DND-41 (cell line): Measurements from ENCODE around the gene ZFAND2B.

Experiments
- ATAC-seq: fragments of 200-7000 bp; cut with Tn5 transposase; 3 replicates; pipeline ENCODE4 v1.9.1; 2021; ENCODE audit warnings: low read depth; ENCODE audit not compliant: insufficient read depth
- DNase-seq: peaks from one replicate; pipeline ENCODE4 v3.0.0-alpha.2; 2020
- H2AFZ ChIP-seq: 2 replicates; pipeline ENCODE4 v1.6.0; 2012; ENCODE audit warnings: low read depth, low read length
- H3K27ac ChIP-seq: 2 replicates; pipeline ENCODE4 v1.5.1; 2012; ENCODE audit warnings: low read length, inconsistent platforms
- H3K27me3 ChIP-seq: fragments of 200-600 bp; sonication (generic); 2 replicates; pipeline ENCODE4 v1.6.0; 2012; ENCODE audit warnings: low read length, mild to moderate bottlenecking, inconsistent platforms; ENCODE audit not compliant: insufficient read depth, poor library complexity
- H3K36me3 ChIP-seq: 2 replicates; pipeline ENCODE4 v1.5.1; 2012; ENCODE audit warnings: low read length, inconsistent platforms; ENCODE audit not compliant: insufficient read depth
- H3K4me1 ChIP-seq: 2 replicates; pipeline ENCODE4 v1.5.1; 2012; ENCODE audit warnings: mild to moderate bottlenecking, low read length; ENCODE audit not compliant: insufficient read depth
- H3K4me2 ChIP-seq: 2 replicates; pipeline ENCODE4 v1.6.0; 2012; ENCODE audit warnings: mild to moderate bottlenecking, moderate library complexity, low read length, inconsistent platforms; ENCODE audit not compliant: insufficient read depth
- H3K4me3 ChIP-seq, 2 experiments: fragments of 200-600 bp in 1 of 2; shearing (Covaris generic) in 1 of 2; 2 replicates each; pipeline ENCODE4 v1.5.1; 2012 to 2016; ENCODE audit warnings: inconsistent platforms in 2 of 2, low read length in 2 of 2, mild to moderate bottlenecking in 2 of 2, low read depth in 1 of 2, moderate library complexity in 1 of 2
- H3K79me2 ChIP-seq: 2 replicates; pipeline ENCODE4 v1.6.0; 2012; ENCODE audit warnings: low read length, inconsistent platforms; ENCODE audit not compliant: insufficient read depth
- H3K9ac ChIP-seq: 2 replicates; pipeline ENCODE4 v1.6.0; 2012; ENCODE audit warnings: low read depth, mild to moderate bottlenecking, inconsistent platforms, low read length, moderate library complexity
- H3K9me3 ChIP-seq: 2 replicates; pipeline ENCODE4 v1.5.1; 2012; ENCODE audit warnings: low read length, moderate library complexity, mild to moderate bottlenecking, inconsistent platforms; ENCODE audit not compliant: insufficient read depth, severe bottlenecking
- H4K20me1 ChIP-seq: 2 replicates; pipeline ENCODE4 v1.6.0; 2012; ENCODE audit warnings: low read length; ENCODE audit not compliant: insufficient read depth
- CTCF ChIP-seq: IDR thresholded peaks from 2 replicates; pipeline ENCODE4 v1.5.1; 2012; ENCODE audit warnings: borderline replicate concordance, low read length, moderate library complexity, mild to moderate bottlenecking; ENCODE audit not compliant: poor library complexity, severe bottlenecking; ENCODE audit errors: extremely low read depth
- EZH2 ChIP-seq: IDR thresholded peaks from 3 replicates; pipeline ENCODE4 v1.6.1; 2012; ENCODE audit warnings: borderline replicate concordance, low read depth, mild to moderate bottlenecking, moderate library complexity, low read length, inconsistent platforms; ENCODE audit not compliant: severe bottlenecking

ZFAND2B gene

DNA sequence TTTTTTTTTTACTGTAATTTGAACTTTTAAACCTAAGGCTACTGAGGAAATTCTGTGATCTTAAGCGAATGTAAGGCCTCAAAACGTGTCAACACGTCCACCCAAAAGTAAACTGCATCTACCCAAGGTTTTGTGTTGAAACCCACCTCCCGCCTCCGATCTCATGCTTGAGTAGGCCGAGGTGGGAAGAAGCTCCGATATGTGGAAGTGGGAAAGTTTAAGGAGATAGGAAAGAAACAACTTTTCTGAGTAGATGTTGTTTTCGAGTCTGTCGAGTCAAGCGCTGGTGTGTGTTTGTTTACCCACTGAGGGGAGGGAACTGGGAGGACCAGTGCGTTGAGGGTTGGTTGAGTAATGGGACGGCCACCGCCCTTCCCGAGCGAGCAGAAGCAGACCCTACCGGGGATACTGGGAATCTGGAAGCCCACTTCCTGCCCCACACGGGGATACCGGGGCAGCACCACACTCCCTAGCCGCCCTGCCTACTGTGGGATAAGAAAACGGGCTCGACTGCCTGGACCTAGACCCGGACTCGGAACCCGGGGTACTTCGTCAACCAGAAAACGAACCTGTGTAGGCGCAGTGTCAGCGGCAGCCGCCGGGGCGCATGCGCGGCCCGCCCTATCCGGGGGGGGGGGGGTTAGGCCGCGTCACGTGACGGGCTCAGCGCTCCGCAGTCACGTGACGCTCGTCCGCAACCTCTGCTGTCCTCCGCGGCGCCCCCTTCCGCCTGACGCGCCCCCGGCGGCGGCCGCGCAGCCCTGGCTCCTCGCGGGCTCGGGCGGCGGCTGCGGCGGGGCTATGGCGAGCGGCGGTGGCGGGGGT lies 28.8 kb upstream of the ZFAND2B start, which contains the start of gene RETREG2:
Gene RETREG2, plus strand, starts transcription at position 724 of the 825 bp plus-strand sequence. Its CDS starts 78 bp downstream, at position 802.
- Histone ChIP-seq H3K9me3 (no peaks in the 10 kb centered on the region), H4K20me1 (peaks cover 29% of the 10 kb centered on the region; the same call in 1 of the 2 replicates), H3K9ac (peak within 1 kb of the TSS; percentile 97), H3K36me3 (peaks cover 57% of the 10 kb centered on the region), H3K27ac (peak within 1 kb of the TSS; percentile 99), H2AFZ (peak within 1 kb of the TSS; percentile 96), H3K79me2 (peaks cover 43% of the 10 kb centered on the region), H3K4me3 (peak within 1 kb of the TSS; percentile 67 to 97), H3K4me2 (peak within 1 kb of the TSS; percentile 99), H3K4me1 (peaks cover 39% of the 10 kb centered on the region), H3K27me3 (no peaks in the 10 kb centered on the region)
- peak; percentile 60 for ATAC-seq
- peak; percentile 83 for DNase-seq
- TF ChIP-seq CTCF (peak; percentile 53), EZH2 (no peak)

- peaks cover 25% of the 10 kb centered on the region; the same call in 1 of the 2 replicates for H4K20me1 ChIP-seq
- peaks cover 43% of the 10 kb centered on the region for H3K79me2 ChIP-seq
- peak overlapping the region; percentile 68 for H2AFZ ChIP-seq
- ATAC-seq: 0 out of 3 replicates have a peak, but pooled peaks have one; percentile 1
- H3K4me2 ChIP-seq: peak overlapping the region; percentile 99
- peak overlapping the region; percentile 97 for H3K9ac ChIP-seq
- peak overlapping the region; percentile 67 to 97 for H3K4me3 ChIP-seq
- H3K4me1 ChIP-seq: peaks cover 39% of the 10 kb centered on the region
- no peak for TF ChIP-seq CTCF
- TF ChIP-seq EZH2: no peak
- H3K36me3 ChIP-seq: peaks cover 58% of the 10 kb centered on the region
- H3K27ac ChIP-seq: peak overlapping the region; percentile 99
- no peaks in the 10 kb centered on the region for H3K27me3 ChIP-seq
- peak; percentile 44 for DNase-seq
- H3K9me3 ChIP-seq: no peaks in the 10 kb centered on the region
These were observed 28.0 kb upstream of the ZFAND2B start for GRCh38 chr2:219178377-219179175.

DNA sequence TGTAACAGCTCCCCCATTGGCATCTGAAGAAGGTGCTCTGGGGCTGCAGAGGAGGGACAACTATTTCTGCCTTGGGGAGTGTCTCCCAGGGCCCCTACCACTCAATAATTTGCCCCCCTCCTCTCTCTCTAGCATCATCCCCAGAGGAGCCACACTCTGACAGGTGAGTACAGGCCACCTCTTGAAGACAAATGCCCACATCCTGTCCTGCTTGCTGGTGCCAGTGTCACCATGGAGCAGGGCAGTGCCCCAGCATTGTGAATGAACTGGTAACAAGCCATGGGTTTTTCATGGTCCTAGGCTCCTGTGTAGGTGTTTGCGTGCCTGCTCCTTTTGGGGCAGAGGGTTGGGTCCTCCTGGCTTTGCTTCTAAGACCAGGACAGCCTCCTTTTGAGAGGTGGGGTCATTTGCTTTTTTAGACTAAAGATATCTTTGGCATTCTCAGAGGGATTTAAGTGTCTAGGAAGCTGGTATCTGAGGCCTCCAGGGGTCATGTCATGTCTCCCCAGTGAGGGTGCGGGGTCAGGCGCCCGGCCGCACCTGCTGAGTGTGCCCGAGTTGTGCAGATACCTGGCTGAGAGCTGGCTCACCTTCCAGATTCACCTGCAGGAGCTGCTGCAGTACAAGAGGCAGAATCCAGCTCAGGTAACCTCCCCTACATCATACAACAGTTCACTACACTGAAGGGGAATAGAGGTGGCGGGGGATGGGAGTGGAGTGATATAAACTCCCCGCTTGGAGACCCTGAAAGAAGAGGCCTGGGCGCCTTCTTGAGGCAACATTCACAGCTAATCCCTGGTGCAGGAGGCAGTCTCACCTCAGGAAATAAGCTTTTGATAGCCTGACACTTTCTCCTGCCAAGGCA lies 26.7 kb upstream of the ZFAND2B start:
- Histone ChIP-seq H3K4me2 (peak overlapping the region; percentile 99), H3K9me3 (no peaks in the 10 kb centered on the region), H3K27me3 (no peaks in the 10 kb centered on the region), H3K4me3 (peak overlapping the region in 1 of 2 experiments; percentile 97; a peak in 2 of 4 replicates), H3K27ac (no peak overlapping the region), H3K79me2 (peaks cover 43% of the 10 kb centered on the region), H2AFZ (no peak overlapping the region), H3K4me1 (peaks cover 37% of the 10 kb centered on the region), H3K36me3 (peaks cover 55% of the 10 kb centered on the region), H3K9ac (peak overlapping the region; percentile 97; the same call in 1 of the 2 replicates), H4K20me1 (peaks cover 25% of the 10 kb centered on the region; the same call in 1 of the 2 replicates)
- no peak for DNase-seq
- no peak for ATAC-seq
- no peak for TF ChIP-seq EZH2
- no peak for TF ChIP-seq CTCF
